ENCODE measurements around the gene MAD1L1.
"Not testable (repeated sequence)": the region's sequence is repeated elsewhere in the genome, so short reads cannot be mapped to it uniquely, and the experiment has no call there.

Gene MAD1L1

DNA sequence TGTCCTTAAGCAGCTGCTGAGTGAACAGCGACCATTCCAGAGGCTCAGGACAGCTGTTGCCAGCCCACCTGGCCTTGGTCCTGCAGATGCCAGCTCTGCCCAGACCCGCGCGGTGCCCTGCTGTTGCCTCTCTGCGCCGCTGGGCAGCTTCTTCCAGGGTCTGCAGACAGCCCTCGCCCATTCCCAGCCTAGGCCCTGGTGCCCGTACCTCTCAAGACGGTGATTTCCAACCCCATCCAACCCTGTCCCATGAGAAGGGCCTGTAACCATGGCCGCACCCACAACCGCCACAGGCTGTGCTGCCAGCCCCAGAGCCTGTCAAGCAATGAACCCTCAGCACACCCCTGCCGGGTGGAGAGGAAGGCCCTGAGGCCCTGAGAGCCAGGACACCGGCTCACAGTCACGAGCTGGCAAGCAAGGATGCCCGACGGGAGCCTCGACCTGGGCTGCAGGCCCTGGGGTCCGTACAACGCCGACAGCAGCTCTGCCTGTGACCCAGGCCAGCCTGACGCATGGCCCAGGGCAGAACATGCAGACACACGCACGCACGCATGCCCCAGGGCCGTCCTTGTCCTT is 231.9 kb downstream of the MAD1L1 start:
- no peak for DNase-seq (ENCODE audit: low read depth)

DNA sequence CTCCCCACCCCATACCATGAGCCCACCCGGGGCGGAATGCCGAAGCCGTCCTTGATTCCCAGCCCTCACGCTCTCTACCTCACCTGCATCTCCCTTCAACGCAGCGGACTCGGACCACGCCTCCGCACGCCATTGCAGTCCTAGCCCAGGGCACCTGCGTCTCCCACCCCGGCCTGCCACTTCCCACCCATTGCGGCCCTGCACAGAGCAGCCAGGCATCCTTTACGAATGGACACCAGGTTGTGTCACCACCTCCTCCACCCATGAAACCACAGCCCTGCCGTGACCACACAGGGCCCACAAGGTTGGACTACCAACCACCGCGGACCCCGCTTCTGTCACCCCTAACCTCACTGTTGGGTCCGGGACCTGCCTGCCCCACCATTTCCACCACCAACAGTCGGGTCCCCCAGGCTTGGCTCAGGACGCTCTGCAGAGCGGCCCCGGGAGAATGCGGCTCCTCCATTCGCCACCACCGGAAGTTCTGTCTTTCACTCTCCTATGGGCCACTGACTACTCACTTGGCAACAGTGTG is 232.5 kb downstream of the MAD1L1 start:
- DNase-seq (ENCODE audit: low read depth), result no peak

DNA sequence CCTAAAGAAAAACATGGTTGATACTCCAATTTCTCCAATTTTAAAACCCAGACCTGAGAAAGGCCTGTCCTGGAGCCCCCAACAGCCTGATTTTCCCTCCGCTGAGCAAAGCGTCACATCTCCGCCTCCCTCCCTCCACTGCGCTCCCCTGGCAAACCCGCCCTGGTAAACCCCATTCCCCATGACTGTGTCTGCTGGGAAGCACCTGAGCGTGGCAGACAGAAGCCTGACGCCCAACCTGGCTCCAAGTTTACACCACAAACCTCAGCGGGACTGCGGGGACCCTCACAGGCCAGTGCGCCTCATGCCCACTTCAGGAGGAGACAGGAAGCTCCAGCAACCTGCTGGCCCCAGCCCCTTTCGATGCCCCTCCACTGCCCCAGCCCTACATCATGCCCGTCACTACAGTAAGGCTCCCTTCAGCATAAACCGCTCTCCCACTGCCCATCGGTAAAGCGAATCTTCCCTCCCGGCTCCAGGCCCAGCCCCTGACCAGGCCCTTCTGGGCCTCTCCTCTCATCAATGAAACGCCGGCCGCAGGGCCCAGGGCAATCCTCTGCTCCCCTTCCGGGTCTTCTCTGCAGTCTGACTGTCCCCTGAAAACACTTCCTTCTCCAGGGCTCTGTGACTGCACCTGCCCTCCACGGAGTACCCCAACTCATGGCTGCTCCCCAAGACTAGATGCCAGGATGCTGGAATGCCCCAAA is 233.3 kb downstream of the MAD1L1 start:
- DNase-seq (ENCODE audit: low read depth), result no peak

DNA sequence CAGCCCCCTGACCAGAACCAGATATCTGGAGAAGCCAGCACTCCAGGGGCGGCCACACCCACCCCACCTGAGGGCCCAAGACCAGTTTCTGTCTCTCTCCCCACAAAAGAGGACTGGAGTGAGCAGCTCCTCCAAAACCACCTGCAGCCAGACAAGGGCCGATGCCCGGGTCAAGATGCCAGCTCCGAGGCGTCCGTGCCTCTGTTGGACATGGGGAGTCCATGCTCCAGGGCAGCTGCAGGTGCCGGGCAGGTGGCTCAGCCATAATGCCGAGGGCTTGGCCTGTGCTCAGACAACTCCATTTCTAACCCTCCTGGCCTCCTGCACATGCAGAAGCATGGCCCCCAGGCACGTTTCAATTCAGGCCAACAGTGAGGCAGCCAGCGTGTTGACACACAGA is 234.6 kb downstream of the MAD1L1 start:
- no peak for DNase-seq (ENCODE audit: low read depth)

DNA sequence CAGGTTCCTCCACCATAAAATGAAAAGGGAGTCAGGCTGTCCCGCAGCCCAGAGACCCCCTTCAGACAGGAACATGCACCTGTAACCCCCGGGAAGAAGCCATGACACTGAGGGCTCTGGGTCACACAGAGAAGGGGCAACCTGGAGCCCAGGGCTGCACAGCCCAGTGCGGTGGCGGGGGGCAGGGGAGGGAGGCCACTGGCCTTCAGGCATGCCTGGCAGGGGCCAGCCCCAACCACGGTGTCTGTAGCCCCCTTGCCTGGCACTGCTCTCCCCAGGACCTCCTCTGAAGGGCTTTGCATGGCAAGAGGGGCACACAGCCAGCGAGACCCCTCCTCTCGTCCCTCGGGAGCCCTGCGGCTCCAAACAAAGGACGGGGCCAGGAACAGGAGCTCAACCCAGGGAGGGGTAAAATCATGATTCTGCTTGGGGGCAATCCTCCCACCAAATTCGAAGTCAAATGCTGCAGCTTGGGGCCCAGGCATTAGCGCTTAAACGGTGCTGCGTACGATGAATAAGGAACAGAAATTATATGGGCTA is 235.1 kb downstream of the MAD1L1 start:
- no peak for DNase-seq (ENCODE audit: low read depth)

DNA sequence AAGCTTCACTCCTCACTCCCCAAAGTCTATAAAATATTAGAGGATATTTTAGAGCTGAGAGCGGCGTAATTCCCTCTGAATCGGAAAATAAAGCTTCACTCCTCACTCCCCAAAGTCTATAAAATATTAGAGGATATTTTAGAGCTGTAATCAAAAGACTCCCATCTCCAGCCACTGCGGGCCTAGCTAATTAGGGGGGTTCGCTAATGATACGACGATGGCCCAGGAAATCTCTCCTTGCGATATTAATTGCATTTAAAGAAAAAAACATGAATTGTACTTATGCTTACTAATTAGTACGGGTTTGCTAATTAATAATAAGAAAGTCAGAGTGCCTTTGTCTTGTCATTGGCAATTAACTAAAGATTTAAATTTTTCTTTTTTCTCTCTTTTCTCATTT is 235.9 kb downstream of the MAD1L1 start:
- DNase-seq (ENCODE audit: low read depth), result no peak

DNA sequence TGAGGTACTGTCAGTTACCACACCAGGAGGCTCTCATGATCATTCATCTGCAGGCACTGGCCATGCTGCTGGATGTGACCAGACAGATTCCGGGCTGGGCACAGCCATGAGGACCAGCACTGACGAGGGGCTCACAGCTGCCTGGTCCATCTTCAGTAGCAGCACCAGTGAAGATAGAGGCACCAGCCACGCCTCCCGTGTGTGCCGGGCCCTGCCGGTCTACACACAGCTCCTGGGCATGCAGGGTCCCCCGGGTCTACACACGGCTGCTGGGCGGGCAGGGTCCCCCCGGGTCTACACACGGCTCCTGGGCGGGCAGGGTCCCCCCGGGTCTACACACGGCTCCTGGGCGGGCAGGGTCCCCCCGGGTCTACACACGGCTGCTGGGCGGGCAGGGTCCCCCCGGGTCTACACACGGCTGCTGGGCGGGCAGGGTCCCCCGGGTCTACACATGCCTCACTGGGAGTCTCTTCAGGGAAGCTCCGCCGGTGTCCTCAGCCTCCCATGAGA is 236.8 kb downstream of the MAD1L1 start:
- not testable (repeated sequence) for DNase-seq (ENCODE audit: low read depth)

DNA sequence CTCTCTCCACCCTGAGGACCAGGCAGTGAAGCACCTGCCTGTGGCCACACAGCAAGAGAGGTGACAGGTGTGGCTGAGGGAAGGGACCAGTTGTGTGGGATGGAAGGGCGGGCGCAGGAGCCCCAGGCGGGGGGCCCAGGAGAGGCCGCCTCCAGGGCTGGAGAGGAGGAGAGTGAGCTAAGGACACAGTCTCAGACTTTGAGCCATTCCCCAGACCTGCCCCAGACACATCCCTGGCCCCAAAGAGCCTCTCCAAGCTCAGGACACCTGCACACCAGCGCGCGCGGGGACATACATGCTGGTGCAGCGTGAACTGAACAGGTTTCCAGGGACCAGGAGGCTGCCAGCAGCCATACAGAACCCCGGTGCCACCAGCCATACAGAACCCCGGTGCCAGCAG is 237.3 kb downstream of the MAD1L1 start:
- DNase-seq (ENCODE audit: low read depth), result no peak

DNA sequence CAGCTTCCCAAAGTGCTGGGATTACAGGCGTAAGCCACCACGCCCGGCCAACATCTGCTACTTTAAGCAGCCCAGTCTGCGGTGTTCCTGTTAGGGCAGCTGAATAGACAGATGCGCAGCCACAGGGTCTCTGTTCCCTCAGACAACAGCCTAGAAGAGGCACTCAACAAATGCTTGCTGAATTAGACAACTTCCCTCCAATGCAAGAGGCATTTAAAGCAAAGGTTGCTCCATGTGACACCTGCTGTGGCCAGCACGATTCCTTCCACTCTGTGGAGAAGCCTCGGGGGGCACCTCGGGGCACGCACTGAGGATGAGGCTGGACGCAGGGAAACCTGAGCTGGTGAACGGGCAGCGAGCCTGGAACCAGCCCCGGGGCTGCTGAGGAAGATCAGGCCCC is 237.8 kb downstream of the MAD1L1 start:
- DNase-seq (ENCODE audit: low read depth), result no peak

DNA sequence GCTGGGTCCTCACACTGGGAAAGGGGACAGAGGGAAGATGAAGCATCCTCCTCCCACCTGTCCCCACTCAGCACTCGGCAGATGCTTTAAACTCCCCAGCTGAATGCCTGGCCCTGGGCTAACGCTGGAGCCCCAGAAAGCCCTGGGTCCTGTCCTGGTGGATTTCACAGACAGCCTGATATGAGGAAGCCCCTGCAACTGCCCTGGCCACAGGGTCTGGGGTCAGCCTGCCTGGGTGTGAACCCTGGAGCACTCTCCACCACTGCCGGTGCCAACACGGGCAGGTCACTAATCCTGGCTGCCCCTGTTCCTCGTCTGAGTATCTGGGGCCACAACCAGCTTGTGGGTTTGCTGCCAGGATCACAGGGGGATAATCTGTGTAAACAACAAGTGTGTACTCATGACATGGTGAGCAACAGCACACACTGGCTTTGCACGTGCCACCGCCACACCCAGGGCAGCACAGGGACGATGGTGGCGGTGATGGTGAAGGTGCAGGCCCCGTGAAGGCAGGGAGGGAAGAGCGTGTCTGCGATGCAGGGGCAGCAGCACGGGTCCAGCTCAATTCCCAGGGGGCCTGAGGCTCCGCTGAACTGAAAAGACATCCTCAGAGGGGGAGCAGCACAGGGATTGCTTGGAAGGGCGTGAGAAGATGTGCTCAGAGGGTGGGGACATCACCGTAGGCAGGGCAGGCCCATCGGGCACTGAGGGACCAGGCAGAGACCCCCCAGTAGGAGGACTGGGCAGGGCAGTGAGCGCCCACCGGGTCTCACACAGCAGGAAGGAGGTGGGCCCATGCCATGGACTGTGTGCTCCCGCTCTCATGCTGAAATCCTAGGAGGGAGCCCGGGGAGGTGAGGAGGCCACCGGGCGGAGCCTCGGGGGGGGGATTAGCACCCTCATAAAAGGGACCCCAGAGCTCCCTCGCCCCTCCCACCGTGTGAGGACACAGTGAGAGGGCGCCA is 238.7 kb downstream of the MAD1L1 start:
- no peak for DNase-seq (ENCODE audit: low read depth)

DNA sequence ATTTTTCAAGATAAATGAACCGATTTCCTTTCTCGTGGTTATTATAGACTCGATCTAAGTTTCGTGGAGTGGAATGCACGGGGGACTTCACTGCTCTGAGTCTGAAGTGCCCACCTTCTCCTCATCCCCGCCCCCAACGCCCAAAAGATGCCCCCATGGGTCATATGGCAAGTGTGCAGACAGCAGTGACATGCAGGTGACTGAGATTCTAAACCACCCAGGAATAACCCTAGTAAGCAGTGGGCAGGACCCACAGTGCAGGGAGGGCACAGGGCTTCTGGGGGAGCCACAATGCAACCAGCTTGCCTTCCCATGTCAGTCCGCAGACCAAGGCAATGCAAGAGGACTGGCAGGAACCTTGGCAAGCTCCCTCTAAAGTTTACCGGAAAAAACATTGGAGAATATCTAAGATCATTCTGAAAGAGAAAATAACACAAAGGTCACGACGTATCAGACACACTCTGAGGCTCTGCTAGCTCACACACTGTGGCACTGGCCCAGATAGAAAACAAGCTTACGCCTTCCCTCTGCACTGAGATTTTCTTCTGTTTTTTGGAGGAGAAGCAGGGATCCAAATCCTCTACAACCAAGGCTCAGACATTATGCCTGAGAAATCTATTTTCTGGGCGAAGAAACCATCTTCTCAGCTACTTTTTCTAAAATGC is 239.6 kb downstream of the MAD1L1 start:
- no peak for DNase-seq (ENCODE audit: low read depth)

DNA sequence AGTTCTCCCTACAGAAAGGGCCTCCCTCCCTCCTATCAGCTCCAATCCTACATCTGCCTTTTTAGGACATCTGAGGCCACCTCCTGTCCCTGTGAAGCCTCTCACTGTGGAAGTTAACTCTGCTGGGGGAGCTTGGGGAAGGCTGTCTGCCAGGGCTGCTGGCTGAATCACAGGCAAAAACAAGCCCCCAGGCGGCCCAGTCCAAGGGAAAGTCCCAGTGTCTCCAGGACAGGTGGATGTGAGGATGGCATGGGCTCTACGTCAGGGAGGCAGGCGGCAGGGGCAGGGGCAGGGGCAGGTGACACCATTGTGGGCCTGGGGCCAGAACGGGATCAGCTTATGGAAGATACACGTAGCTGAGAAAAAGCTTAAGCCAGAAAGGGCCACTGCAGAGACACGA is 240.2 kb downstream of the MAD1L1 start:
- no peak for DNase-seq (ENCODE audit: low read depth)

DNA sequence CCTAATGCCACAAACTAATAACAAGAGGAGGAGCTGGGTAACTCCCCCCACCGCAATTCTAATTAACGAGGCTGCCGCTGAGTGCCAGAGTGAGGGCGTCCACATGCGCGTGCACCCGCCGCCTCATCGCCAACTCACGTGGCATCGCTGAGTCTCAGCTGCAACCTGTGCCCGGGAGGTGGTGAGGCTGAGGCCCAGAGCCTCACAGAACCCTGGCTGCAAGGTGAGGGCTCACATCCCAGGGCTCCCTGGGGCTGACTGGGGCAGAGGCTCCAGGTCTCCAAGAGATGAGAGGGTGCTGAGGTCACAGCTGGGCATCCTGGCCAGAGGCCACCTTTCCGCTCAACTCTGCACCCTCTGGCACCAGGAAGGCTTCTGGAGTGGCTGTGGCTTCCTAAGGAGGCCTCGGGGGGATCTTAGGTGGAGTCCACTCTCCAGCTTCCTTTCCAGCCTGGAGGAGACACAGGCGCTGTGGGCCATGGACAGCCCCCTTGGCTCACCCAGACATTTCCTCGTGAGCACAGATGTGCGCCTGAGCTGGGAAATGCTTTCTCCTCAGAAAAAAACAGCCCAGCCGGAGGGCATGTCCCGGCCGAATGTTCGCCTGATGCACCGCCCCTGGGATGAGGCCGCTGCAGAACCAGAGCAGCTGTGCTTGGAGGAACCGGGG is 242.6 kb downstream of the MAD1L1 start:
- no peak for DNase-seq (ENCODE audit: low read depth)

DNA sequence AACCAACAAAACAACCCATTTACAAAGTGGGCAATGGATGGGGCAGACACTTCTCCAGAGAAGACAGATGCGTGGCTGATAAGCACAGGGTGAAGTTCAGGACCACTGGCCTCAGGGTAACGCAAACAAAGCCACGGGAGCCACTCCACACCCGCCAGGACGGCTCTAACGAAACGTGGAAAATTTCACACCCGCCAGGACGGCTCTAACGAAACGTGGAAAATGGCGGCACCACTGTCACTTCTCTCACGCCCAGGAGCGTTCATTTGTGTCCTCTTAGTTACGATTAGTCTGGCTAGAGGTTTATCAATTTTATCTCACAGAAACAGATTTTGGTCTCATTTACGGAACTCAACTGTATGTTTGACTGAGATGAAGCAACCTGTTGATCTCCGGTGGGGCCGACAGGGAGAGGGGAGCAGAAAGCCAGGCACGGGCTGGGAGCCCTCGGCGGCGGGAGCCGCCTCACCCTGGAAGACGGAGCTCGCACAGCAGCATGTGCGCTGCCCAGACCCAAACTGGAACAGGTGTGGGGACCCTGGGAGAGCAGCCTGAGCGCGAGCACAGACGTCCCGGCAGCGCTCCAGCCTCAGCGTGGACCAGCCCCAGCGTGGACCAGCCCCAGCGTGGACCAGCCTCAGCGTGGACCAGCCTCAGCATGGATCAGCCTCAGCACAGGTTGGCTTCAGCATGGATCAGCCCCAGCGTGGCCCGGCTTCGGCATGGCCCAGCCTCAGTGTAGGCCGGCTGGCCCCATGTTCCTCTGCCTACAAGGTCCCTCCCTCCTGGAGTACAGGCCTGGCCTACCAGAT is 243.5 kb downstream of the MAD1L1 start:
- DNase-seq (ENCODE audit: low read depth), result no peak

DNA sequence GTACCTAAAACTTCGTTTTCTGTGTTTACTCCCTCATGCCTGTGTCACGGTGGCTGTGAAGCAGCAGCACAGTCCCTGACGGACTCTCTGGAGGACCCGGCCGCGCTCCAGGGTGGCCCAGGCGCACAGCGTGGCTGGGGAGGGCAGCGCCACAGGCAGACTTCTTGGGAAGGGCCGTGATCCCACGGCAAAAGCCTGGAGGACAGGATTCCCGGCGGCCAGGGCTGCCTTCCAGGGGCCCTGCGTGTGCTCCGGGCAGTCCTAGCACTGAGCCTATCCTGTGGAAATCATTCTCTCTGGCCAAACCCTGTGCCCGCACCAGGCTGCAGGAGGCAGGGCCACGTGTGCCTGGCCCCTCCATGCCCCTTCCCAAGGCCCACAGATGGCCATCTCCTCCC is 244.2 kb downstream of the MAD1L1 start:
- no peak for DNase-seq (ENCODE audit: low read depth)

DNA sequence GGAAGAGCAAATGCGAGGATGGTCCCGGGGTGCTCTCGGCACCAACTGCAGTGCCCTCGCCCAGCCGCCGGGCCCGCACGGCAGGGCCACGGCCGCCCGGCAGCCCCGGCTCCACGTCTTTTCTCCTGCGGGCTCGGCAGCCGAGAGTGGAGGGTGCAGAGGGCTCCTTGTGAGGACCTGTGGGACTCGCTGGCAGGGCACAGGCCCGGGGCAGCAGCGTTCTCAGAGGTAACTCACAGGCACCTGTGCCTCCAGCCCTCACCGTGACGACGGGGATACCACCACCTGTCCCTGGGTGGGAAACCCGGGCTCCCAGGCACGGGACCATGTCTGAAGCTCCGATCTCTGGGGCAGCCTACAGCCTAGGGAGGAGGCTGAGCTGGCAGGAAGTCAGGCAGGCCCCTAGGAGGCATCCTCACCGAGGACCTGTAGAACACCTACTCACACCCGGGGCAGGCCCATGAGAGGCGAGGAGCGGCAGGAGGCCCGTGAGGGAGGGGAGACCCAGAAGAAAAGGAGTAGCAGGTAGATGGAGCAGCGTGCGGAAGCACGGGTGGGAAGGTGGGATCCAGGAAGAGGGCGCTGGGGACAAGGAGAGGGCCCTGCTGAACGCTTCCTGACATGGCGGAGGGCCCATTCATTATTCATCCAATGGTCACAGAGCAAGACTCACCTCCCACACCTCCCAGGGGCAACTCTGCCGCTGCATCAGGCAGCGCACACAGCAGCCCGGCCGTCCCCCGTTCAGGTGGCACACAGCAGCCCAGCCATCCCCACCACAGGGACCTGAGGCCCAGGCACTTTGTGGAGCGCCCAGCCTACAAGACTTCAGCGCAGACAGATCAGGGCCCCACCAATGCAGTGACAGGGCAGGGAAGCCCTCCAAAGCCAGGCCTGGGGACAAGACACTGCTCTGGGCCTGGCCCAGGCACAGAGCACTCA is 244.9 kb downstream of the MAD1L1 start:
- DNase-seq (ENCODE audit: low read depth), result no peak

DNA sequence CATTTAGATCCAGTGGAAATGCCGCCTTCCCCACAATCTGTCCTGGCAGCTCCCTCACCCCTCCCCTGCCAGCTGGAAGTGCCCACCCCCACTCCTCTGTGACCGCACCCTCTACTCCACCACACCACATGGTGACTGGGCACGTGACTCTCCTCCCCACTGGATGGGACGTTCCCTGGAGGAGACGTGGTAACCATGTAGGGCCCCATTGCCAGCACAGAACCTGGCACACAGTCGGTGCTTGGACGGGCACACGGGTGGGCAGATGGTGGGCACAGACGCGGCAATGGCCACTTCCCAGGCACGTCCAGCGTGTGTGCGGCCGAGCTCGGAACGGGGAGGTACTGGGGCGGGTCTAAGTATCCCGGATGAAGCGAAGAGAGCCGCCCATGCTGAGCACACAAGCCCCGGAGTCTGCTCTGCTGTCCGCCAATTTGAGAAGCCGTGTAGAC is 245.6 kb downstream of the MAD1L1 start:
- DNase-seq (ENCODE audit: low read depth), result no peak

DNA sequence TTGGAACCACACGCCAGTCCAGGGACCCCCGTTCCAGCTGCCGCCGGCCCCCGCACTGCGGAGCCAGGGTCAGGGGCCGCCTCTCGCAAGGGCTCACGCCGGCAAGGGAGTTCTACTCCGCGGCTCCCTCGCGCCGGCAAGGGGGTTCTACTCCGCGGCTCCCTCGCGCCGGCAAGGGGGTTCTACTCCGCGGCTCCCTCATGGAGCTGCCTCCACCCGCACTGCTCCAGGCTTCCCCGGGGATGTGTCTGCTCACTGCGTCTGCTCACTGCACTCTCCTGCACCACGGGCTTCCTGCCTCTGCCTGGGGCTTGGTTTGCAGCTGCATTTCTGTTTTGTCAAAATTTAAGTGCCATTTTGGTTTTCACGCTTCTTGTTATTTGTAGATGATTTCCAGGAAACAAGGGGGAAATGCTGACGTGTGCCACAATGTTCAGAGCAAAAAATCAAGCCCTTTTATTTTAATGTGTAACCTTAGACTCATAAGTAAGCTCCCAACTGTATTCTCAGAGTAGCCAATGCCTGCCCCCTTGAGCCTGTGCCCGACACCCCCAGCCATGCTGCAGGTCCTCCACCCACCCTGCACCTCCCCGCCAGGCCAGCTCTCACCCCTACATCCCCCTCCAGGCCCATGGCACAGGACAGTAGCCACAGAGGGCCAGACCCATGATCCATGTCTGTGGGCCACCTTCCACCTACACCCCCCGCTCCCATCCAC is 246.2 kb downstream of the MAD1L1 start:
- peak; percentile 7 for DNase-seq (ENCODE audit: low read depth)
